Activated CD4-positive, alpha-beta T cell treated with anti-CD3 and anti-CD28 coated beads, Interleukin-2, Interleukin-4, amounts not matched to agents 100 ng/mL and 50 ng/mL, durations not matched to agents 16 hours and 8 hours (primary cell): ENCODE measurements around the gene ZC3H6.
"Not testable (repeated sequence)": the region's sequence is repeated elsewhere in the genome, so short reads cannot be mapped to it uniquely, and the experiment has no call there.

Source experiments
- DNase-seq: peaks from one replicate; pipeline ENCODE4 v3.0.0-alpha.2; 2020; ENCODE audit warnings: low spot score

The ZC3H6 gene

DNA sequence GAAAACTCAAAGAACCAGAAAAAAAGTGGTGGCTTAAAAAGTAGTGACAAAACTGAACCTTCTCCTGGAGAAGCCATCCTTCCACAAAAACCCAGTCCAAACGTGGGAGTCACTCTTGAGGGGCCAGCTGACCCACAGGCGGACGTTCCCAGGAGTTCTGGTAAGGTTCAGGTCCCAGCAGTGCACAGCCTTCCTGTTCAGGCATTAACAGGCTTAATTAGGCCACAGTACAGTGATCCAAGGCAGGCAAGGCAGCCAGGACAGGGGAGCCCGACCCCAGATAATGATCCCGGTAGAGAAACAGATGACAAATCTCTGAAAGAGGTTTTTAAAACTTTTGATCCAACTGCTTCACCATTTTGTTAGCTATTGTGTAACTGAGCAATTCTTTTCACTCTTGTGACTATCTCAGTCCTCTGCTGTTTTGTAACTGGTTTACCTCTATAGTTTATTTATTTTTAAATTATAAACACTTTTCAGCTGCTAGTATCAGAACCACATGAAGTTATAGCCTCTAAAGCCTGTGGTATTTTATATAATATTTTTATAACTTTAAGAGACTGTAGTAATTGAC, 56.8 kb downstream of the ZC3H6 start:
- DNase-seq, result no peak

DNA sequence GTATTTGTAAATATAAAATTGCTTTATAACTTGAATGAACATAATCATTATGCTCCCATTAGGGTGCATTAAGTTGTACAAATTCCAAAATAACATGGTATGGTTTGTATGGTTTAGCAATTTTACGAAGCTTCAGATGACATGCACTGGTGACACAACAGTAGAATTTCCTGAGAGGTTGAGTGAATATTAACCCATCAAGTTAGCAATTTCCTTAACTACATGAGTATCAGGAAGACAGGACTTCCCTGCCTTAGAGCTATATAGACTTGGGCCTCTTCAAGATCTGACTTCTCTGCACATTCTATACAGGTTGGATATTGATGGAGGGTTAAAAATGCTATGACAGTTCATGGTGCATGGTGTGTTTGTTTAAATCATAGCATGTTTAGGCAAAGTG, 60.2 kb downstream of the ZC3H6 start:
- DNase-seq, result no peak

DNA sequence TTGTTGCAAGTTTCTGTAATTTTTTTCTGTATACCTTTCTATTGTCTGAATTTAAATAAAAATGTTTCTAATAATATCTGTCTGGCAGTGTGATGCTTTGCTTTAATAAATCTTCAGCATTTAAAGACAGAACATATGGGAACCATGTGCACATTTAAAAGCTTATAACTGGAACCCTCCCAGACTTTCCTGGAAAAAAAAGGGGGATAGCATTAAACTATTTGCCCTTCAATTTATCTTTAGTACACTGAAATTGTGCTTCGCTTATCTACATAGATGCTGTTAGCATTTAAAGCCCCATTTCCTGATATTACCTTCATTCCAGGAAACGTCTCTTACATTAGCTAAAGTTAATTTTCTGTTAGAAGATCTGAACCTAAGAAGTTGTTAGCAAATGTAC, 64.6 kb downstream of the ZC3H6 start:
- no peak for DNase-seq

DNA sequence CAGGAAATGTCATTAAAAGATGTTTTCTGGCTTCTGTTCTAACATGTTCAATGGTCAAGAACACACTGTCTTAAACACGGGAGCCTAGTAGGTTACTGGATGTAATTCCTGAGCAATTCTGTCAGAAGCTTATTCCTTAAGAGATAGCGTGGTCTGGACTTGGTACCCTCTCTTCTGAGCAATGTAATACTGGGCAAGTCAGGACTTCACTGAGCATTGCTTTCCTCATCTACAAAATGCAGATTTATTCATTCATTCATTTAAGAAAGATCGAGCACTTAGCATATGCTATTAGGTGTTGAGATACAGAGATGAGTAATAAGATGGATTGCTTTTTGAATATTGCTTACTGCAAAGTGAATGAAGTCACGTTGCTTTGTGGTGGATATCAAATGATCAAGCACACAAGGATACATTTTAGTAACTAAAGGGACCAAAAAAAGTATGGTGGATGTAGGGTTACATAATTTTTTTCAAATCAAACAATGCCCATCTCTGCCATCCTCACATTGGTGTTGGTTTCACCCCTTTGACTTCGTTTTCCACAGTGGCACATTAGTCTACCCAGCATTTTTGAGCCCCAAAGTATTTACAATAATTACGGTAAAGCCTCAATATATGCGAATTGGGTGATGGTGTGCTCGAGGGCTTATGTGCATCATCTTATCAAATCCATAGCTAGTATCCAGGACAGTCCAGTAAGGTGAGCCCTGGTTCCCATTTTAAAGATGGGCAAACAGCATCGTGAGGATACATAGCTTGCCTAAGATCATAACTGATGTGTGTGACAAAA, 65.3 kb downstream of the ZC3H6 start:
- DNase-seq, result no peak

DNA sequence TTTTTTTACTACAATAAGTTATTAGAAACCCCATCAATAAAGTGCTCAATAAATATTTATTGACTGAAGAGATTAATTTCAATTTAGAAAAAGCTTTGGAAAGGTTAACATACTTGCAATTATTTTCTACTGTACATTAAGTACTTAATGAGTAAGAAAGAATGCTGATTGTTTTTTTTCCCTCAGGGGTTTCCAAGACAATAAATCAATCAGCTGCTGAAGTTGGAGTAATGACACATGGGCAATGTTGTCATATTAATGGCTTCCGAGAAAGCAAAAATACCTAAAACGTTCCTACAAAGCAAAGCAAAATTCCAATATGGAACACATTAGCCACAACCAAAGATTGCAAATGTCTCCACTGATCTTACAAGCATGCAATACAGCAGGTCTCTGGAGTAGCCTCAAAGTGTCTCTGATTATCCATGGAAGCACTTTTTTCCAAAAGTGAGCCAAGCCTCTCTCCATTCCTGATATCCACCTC, 66.7 kb downstream of the ZC3H6 start:
- no peak for DNase-seq

DNA sequence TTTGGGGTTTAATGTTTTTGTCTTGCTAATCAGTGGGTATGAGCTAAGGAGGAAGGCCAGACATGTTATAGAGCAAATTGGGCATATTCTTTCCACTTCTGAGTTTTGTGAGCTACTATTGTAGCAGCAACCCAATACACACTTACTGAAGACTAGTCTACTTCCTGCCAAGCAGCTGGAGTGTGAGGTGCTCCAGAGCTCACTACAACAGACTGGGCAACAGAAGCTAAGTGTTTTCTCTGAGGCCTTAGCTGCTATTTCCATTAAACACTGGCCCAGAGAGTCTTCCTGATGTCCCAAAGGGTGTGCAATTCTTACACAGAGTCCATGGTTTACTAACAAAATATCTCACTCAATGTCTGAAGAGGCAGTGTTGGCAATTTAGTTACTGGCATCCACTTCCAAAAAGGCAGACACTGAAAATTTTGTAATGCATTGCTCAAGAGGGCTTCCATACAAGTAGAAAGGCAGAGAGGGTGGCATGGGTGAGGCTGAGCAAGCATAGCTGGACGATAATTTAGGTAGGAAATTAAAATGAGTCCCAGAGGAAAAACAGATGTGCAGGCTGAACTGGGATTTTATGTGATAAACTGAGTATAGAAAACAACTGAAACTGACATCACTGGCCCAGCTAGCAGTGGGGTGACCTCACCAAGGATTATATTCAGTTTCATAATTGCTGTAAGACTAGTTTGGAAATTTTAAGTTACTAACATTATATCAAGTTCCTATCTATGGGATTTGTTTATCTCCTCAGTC, 68.6 kb downstream of the ZC3H6 start:
- no peak for DNase-seq

DNA sequence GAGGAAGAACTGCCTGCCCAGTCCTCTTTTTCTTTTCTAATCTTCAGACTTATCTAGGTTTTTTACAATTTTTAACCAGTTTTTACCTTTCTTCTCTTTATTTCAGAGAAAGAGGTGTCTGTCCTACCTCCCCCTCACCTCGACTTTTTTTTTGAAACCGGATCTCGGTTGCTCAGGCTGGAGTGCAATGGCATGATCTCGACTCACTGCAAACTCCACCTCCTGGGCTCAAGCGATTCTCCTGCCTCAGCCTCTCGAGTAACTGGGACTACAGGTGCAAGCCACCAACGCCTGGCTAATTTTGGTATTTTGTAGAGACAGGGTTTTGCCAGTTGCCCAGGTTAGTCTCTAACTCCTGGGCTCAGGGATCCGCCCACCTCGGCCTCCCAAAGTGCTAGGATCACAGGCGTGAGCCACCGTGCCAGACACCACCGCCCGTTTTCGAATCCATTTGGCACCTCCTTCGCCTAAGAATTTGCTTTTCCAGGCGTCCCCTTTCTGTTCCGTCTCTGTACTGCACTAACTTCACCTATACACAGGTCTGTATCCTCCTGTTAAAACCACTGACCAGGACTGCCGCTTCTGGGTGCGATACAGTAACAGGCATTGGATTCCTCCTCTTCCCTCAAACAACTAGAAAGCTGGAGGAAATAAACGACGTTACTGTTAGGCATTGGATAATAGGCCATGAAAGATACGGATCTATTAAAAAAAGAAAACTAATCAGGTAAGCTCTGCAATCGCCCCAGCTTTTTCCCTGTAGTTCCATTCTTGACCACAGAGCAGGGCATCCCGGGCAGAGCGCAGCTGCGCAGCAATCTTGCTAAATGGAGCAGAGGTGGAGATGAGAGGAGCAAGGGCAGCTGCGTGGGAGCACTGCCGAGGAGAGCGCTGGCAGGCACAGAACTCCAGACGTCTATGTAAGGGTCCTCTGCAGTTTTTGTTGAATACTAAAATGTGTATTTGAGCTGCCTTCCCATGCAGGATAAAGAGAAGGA, 69.9 kb downstream of the ZC3H6 start:
- no peak for DNase-seq

DNA sequence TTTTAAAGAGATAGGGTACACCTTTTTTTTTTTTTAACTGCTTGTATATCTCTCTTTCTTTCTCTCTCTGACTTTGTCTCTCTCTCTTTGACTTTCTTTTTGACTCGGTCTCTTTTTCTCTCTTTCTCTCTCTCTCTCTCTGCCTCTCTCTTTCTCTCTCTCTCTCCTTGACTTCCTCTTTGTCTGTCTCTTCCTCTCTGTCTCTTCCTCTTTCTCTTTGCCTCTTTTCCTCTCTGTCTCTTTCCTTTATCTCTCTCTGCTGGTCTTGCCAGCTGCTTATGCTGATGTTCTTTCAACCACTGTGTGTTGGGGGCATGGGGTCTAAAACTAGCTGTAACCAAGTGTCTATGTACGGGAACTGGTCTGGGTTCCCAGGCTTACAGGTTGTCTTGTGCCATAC, 76.9 kb downstream of the ZC3H6 start:
- DNase-seq, result not testable (repeated sequence)

DNA sequence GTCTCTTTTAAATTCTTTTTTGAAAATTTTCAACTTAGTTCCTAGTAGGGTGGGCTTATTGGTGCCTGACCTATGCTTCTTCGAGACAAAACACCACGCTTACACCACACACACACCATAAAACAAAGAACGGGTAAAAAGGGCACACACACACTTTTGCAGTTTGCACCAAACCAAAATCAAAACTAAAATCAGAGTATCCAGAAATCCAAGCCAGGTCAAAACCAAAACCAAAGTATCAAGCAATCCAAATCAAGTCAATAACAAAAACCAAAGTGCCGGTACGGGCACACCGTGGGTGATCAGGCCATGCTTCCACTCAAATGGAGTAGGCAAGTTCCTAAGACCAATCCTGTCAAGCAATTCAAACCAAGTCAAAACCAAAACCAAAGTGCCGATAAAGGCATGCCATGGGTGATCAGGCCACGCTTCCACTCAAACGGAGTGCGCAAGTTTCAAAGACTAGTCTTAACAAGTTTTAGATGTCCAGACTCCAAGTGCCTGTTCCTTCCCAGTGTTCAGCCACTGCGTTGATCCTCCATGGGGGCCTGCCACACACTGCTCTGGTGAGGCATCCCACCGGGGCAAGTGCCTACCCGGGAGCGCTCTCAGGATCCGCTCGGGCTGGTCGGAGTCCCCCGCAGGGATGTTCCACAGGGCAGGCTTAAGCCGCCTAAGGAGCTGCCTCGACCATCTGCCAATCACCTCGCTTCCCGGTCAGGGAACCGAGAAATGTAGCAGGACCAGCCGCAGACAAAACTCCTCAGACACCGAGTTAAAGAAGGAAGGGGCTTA, 77.6 kb downstream of the ZC3H6 start:
- DNase-seq, result not testable (repeated sequence)

DNA sequence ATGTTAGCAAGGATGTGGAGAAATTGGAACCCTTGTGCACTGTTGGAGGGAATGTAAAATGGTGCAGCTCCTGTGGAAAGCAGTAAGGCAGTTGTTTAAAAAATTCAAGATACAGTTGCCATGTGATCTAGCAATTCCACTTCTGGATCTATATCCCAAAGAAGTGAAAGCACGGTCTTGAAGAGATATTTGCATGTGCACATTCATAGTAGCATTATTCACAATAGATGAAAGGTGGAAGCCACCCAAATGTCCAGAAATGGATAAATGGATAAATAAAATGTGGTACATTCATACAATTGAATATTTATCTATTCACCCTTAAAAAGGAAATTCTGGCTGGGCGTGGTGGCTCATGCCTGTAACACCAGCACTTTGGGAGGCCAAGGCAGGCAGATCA, 78.9 kb downstream of the ZC3H6 start:
- not testable (repeated sequence) for DNase-seq

DNA sequence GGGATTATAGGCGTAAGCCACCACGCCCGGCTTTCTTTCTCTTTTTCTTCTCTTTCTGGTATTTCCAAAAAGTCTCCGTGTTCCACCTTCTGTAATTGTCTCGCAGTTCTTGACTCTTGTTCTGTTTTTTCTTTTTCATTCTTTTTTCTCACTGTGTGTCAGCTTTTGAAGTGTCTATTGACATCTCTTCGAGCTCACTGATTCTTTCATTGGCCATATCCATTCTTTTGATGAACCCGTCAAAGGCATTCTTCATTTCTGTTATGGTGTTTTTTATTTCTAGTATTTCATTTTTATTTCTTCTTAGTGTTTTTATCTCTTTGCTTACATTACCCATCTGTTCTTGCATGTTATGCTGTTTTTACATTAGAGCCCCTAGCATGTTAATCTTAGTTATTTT, 84.7 kb downstream of the ZC3H6 start:
- DNase-seq, result not testable (repeated sequence)
